ENCODE data around the gene PODNL1.
"Not testable (repeated sequence)": the region's sequence is repeated elsewhere in the genome, so short reads cannot be mapped to it uniquely, and the experiment has no call there.

Gene PODNL1

DNA sequence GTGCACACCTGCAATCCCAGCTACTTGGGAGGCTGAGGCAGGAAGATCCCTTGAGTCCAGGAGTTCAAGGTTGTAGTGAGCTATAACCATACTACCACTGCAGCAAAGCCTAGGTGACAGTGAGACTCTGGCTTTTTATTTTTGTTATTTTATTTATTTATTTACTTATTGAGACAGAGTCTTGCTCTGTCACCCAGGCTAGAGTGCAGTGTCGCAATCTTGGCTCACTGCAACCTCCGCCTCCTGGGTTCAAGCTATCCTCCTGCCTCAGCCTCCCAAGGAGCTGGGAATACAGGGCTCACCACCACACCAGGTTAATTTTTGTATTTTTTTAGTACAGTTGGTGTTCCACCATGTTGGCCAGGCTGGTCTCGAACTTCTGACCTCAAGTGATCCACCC lies 35.3 kb upstream of the PODNL1 start:
- DNase-seq, result not testable (repeated sequence)

DNA sequence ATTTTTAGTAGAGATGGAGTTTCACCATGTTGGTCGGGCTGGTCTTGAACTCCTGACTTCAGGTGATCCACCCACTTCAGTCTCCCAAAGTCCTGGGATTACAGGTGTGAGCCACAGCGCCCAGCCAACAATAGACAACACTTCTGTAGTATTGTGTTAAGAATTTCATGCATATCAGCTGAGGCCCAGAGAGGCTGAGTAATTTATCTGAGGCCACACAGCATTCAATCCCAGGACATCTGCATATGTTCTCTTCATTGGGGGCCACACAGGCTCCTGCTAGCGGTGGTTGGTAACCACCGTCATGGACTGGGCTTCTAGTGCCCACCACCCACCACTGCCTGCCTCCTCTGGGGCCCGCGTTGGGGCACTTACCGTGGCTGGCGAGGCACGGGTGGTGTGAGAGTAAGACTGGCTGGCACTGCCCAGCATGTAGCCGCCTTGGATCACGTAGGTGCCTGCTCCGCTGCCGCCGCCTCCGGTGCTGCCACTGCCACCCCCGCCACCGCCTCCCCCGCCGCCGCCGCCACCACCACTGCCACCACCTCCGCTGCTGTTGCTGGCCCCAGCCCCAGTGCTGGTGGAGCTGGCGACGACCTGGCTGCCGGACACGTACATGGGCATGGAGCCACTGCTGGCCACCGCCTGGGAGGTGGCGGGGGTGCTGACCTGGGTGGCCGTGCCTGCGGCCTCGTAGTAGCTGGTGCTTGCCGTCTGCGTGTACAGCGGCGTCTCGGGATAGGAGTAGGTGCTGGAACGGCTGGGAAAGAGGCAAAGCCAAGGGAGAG lies 34.3 kb upstream of the PODNL1 start:
- no peak for DNase-seq

DNA sequence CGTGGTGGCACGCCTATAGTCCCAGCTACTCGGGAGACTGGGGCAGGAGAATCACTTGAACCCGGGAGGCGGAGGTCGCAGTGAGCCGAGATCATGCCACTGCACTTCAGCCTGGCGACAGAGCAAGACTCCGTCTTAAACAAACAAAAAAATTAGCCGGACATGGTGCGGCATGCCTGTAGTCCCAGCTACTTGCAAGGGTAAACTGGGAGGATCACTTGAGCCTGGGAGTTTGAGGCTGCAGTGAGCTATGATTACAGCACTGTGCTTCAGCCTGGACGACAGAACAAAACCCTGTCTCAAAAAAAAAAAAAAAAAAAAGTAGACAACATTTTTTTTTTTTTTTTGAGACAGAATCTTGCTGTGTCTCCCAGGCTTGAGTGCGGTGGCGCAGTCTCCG lies 33.7 kb upstream of the PODNL1 start:
- not testable (repeated sequence) for DNase-seq

DNA sequence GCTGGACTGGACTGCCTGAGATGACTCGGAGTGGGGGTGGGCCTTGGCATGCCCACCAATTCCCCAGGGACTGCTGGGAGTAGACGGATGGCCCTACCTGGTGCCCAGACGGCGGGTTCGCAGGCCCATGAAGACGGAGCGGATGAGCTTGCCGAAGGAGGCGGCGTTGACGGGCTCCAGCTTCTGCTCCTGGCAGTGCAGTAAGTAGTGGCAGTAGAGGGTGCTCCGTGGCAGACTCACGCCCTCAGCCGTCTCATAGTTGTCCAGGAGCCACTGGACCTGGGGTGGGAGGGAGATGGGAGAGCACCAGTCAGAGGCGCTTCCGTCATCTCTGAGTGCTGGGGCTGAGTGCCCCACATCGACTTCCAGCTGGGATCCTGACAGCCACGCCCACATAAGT lies 31.7 kb upstream of the PODNL1 start:
- no peak for DNase-seq

GRCh38 chr19:13968999-13969398 lies 30.8 kb upstream of the PODNL1 start:
- DNase-seq, result no peak

- no peak for DNase-seq
Observed at GRCh38 chr19:13968383-13968935, 30.2 kb upstream of the PODNL1 start.

DNA sequence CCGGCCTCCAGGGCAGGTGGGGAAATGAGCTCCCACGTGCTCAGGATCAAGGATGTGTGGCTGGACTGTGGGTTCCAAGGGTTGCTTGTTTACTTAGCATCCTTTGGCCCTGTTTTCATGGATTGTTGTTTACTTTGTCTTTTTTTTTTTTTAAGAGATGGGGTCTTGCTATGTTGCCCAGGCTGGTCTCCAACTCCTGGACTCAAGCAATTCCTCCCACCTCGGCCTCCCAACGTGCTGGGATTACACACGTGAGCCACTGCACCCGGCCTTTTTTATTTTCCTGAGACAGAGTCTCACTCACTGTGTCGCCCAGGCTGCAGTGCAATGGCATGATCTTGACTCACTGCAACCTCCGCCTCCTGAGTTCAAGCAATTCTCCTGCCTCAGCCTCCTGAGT lies 29.0 kb upstream of the PODNL1 start:
- DNase-seq, result not testable (repeated sequence)

DNA sequence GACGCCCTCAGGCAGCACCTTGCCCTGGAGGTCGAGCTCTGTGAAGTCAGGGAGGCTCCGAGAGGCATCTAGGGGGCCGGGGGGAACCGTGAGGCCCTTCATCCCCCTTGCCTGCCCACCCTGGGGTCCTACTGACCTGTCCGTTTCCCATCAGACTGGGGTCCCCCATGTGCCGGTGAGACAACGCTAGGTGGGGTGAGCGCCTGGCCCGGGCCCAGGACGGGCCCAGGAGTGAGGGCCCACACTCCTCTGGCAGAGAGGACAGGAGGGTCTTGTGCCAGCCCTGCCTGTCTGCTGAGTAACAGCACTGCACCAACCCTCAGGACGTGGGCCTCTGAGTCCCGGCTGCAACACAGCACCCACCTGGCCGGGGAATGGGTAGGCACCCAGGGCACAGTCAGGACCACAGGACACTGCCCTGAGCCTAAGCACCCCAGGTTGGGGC lies 28.5 kb upstream of the PODNL1 start:
- DNase-seq, result no peak

GRCh38 chr19:13965926-13966683 lies 27.9 kb upstream of the PODNL1 start:
- DNase-seq, result no peak

DNA sequence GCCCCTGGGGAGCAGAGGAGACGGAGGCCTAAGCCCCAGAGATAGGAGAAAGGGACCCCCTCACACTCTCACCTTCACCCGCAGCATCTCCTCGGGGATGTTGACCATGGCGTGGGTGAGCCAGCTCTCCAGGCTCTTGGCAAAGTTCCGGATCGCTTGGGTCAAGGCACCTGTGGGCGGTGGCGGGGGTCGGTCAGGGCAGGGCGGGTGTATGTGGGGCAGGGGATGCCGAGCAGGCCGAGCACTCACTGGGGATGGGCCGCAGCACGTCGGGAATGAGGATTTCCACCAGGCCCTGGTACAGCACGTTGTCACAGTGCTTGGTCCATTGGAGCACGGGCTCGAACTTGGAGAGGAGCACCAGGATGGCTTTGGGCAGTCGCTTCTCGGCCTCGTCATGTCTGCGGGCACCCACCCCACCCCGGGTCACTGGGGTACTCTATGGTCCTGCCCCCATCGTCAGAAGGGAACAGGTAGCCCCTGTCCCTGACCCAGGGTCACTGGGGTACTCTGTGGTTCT lies 27.2 kb upstream of the PODNL1 start:
- DNase-seq, result no peak

- no peak for DNase-seq
Observed at GRCh38 chr19:13964776-13965175, 26.6 kb upstream of the PODNL1 start.

GRCh38 chr19:13963603-13964105 lies 25.4 kb upstream of the PODNL1 start:
- no peak for DNase-seq

- no peak for DNase-seq
Observed at GRCh38 chr19:13962699-13963602, 24.7 kb upstream of the PODNL1 start.

DNA sequence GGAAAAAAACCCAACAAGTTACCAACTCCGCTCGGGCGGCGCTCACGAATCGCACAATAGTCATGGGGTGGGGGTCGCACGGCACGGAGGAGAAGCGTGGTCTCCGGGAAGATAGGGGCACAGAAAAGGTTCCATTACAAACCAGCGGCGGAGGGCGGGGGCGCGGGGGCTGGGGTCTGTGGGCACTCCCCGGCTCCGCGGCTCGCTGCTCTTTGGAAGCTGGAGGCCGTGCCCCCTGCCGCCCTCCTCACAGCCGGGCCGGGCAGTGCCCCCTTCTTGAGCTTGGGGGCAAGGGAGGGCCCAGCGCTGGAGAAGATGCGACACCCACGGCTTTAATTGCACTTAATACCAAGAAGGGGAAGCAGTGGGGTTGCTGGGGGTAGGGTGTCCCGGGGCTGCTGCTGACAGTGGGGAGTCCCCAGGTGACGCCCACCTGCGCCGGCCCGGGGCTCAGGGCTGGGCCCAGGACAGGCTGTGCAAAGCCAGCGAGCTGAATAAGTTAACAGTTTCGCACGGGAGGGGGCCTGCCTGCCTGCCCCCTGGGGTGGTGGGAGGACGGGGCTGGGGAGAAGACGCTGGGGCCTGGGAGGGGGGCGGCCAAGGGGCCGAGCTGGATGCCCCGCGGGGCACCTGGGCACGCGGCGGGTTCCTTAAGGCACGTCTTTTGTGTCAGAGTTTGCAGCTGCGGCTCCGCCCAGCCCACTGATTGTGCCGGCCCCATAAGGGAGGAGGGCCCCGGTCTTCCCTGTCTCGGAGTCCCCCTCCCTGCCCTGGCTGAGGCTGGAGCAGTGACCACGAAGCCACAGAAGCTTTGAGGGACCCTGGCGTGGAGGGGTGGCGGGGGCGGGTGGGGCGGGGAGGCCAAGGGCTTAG lies 23.8 kb upstream of the PODNL1 start:
- DNase-seq, result no peak

DNA sequence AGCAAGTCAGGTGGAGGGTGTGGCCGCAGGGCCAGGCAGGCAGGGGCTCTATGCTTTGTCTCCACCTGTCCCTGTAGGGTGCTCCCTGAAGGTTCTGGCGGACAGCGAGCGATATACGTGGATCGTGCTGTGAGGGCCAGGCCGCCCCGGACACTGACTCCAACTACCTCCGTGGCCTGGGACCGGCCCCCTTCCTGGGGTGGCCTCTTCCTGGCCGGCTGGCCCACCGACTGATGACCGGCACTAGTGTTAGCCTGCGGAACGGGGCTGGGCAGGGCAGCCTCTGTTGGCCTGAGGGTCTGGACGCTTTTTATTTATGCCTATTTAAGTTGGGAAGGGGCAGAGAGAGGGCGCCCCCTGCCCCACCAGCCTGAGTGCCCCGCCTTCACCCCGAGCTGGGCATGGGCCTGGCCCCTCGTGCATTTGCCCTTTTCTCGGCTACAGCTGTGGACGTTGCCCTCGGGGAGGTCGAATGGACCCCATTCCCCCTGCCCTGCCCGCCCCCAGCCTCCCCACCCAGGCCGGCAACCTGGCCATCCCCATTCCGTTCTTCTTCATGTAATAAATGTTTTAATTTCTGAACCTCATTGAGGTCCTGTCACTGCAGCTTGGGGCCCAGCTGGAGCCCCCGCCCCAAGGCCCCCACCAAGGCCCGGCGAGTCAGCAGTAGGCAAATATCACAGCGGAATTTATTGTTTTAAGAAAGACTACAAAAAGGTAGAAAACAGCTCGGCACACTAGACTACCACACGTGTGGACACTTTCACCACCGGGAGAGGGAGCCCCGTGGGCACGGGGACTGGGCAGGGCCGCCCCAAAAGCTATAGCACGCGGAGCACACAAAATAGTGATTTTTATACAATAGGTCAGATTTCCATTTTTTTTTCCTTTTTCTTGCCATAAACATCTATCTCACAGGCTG lies 22.9 kb upstream of the PODNL1 start:
- no peak for DNase-seq

DNA sequence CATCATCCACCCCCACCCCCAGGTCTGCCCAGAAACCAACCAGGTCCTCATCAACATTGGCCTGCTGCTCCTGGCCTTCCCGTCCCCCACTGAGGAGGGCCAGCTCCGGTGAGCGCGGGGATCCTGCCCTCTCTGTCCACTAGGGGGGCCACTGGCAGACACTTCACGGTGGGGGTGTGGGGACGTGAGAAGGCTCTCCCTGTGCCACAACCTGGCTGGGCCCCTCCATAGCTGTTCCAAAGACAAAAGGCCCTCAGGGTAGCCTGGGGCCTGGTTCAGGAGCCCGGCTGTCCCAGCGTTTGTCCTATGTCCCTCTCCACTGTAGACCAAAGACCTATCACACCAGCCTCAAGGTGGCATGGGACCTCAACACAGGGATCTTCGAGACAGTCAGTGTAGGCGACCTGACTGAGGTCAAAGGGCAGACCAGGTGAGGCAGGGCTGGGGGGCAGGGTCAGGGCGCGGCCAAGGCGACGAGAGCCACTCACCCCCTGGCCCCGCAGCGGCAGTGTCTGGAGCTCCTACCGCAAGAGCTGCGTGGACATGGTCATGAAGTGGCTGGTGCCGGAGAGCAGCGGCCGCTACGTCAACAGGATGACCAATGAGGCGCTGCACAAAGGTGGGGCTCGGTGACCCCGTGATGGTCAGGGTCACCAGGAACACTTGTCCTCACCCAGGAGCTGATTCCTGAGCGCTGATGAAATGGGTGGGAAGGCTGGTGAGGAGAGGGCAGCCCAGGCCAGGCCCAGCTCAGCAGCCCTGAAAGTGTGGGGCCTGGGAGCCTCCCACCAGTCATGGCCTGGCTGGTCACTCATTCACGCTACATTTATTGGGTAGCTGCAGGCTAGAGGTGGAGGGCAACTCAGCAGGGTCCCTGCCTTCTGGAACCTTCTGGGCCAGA lies 22.0 kb upstream of the PODNL1 start:
- no peak for DNase-seq

GRCh38 chr19:13959141-13959961 lies 21.1 kb upstream of the PODNL1 start:
- DNase-seq, result no peak

DNA sequence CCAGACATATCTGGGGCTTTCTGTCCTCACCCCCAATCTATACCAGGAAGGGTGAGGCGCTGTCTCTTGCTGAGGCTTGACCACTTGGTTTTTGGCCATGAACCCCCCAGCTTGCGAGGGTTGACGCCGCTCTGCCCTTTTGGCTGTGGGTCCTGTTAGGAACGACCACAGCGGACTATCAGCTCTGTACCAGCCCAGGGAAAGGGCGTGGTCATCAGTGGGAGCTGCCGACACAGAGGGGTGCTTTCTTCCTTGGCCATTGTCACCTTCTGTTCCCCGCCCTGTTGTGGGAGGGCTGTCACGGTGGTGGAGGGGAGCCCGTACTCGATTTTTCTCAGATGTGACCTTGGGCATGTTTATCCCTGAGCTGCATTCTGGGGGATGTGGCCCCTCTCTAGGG lies 19.8 kb upstream of the PODNL1 start:
- DNase-seq, result no peak

Data from NCI-H1092 treated with DMSO at 0.1 percent for 48 hours (cell line).